ENCODE results near the gene COA8. TPM values are rescaled to one million over a fixed set of nuclear protein-coding genes. Genes with fewer than 3 reads are reported as not detected.

COA8 gene
- total RNA-seq, 1 donor from 2014 or later, result 17.2 TPM

GRCh38 chr14:103559766-103560165, 3.0 kb upstream of the COA8 start:
- no peaks in the 10 kb centered on the region for H3K9me3 ChIP-seq
- peaks cover 0 to 11% of the 10 kb centered on the region in 2 donors for H3K36me3 ChIP-seq
- H3K4me3 ChIP-seq, result no peak overlapping the region
- peaks cover 69% of the 10 kb centered on the region for H3K4me1 ChIP-seq
- TF ChIP-seq POLR2A (IDR thresholded peaks at IDR 0.05), result no peak
- TF ChIP-seq, protein P1, sequence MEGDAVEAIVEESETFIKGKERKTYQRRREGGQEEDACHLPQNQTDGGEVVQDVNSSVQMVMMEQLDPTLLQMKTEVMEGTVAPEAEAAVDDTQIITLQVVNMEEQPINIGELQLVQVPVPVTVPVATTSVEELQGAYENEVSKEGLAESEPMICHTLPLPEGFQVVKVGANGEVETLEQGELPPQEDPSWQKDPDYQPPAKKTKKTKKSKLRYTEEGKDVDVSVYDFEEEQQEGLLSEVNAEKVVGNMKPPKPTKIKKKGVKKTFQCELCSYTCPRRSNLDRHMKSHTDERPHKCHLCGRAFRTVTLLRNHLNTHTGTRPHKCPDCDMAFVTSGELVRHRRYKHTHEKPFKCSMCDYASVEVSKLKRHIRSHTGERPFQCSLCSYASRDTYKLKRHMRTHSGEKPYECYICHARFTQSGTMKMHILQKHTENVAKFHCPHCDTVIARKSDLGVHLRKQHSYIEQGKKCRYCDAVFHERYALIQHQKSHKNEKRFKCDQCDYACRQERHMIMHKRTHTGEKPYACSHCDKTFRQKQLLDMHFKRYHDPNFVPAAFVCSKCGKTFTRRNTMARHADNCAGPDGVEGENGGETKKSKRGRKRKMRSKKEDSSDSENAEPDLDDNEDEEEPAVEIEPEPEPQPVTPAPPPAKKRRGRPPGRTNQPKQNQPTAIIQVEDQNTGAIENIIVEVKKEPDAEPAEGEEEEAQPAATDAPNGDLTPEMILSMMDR (IDR thresholded peaks at IDR 0.05), result no peak
- no peak for TF ChIP-seq POLR2AphosphoS5 (IDR thresholded peaks at IDR 0.05; ENCODE audit: insufficient read depth in 1 of 2, low read depth in 1 of 2)
- DNase-seq (ENCODE audit: extremely low spot score in 2 of 2), result no peak
- no peaks in the 10 kb centered on the region for H3K27me3 ChIP-seq
- intact Hi-C loops (cut with DNase I), result no loop called here
- H3K27ac ChIP-seq, result no peak overlapping the region

DNA sequence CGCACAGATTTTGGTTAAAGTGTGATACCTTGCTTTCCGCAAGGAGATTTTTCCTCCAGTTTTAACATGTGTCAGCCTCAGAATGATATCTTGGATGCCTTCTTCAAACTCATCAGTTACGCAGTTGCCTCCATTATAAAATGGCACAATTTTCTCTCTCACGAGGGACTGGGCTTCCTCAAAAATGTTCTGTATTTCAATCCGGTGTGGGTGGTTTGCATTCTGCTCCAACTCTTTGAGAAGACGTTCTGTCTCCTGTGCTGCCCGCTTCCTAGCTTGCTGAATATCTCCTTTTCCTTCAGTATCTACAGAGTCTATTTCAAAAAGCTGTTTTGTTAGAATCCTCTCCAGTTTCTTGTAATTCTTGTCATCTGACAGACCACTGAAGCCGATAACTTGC, 2.1 kb upstream of the COA8 start:
- intact Hi-C loops (cut with DNase I), result no loop called here
- no peak for DNase-seq (ENCODE audit: extremely low spot score in 2 of 2)
- H3K4me1 ChIP-seq, result peaks cover 74% of the 10 kb centered on the region
- no peak overlapping the region for H3K27ac ChIP-seq
- H3K9me3 ChIP-seq, result no peaks in the 10 kb centered on the region
- H3K36me3 ChIP-seq, result peaks cover 0 to 11% of the 10 kb centered on the region in 2 donors
- no peaks in the 10 kb centered on the region for H3K27me3 ChIP-seq
- H3K4me3 ChIP-seq, result no peak overlapping the region
- no peak for TF ChIP-seq POLR2A (IDR thresholded peaks at IDR 0.05)
- TF ChIP-seq, protein P1 (IDR thresholded peaks at IDR 0.05), result no peak

GRCh38 chr14:103561381-103562178, 1.2 kb upstream of the COA8 start:
- H3K27ac ChIP-seq, result peak overlapping the region; percentile 94
- peaks cover 73% of the 10 kb centered on the region for H3K4me1 ChIP-seq
- peaks cover 0 to 11% of the 10 kb centered on the region in 2 donors for H3K36me3 ChIP-seq
- H3K9me3 ChIP-seq, result no peaks in the 10 kb centered on the region
- peak overlapping the region; percentile 88 to 91 for H3K4me3 ChIP-seq
- no peak for DNase-seq (ENCODE audit: extremely low spot score in 2 of 2)
- no peaks in the 10 kb centered on the region for H3K27me3 ChIP-seq
- intact Hi-C loops (cut with DNase I), result no loop called here
- no peak for TF ChIP-seq POLR2AphosphoS5 (IDR thresholded peaks at IDR 0.05; ENCODE audit: insufficient read depth in 1 of 2, low read depth in 1 of 2)
- TF ChIP-seq, protein P1 (IDR thresholded peaks at IDR 0.05), result no peak
- TF ChIP-seq POLR2A (IDR thresholded peaks at IDR 0.05), result no peak

- DNase-seq (ENCODE audit: extremely low spot score in 2 of 2), result no peak
- intact Hi-C loops (cut with DNase I), result no loop called here
- H3K4me1 ChIP-seq, result peaks cover 68% of the 10 kb centered on the region
- TF ChIP-seq POLR2A (IDR thresholded peaks at IDR 0.05), result no peak
- no peak for TF ChIP-seq POLR2AphosphoS5 (IDR thresholded peaks at IDR 0.05; ENCODE audit: insufficient read depth in 1 of 2, low read depth in 1 of 2)
- TF ChIP-seq, protein P1 (IDR thresholded peaks at IDR 0.05), result no peak
- peak overlapping the region; percentile 94 for H3K27ac ChIP-seq
- H3K27me3 ChIP-seq, result no peaks in the 10 kb centered on the region
- peaks cover 0 to 11% of the 10 kb centered on the region in 2 donors for H3K36me3 ChIP-seq
- no peaks in the 10 kb centered on the region for H3K9me3 ChIP-seq
- H3K4me3 ChIP-seq, result peak overlapping the region; percentile 88 to 91
These were observed 656 bp upstream of the COA8 start for GRCh38 chr14:103562179-103562428.

- intact Hi-C loops (cut with DNase I), result no loop called here
- H3K4me1 ChIP-seq, result peaks cover 66% of the 10 kb centered on the region
- peaks cover 0 to 11% of the 10 kb centered on the region in 2 donors for H3K36me3 ChIP-seq
- no peaks in the 10 kb centered on the region for H3K9me3 ChIP-seq
- H3K27ac ChIP-seq, result peak overlapping the region; percentile 94
- no peaks in the 10 kb centered on the region for H3K27me3 ChIP-seq
- TF ChIP-seq, protein P1 (IDR thresholded peaks at IDR 0.05), result no peak
- no peak for TF ChIP-seq POLR2A (IDR thresholded peaks at IDR 0.05)
- no peak for TF ChIP-seq POLR2AphosphoS5 (IDR thresholded peaks at IDR 0.05; ENCODE audit: insufficient read depth in 1 of 2, low read depth in 1 of 2)
- DNase-seq (ENCODE audit: extremely low spot score in 2 of 2), result no peak
- H3K4me3 ChIP-seq, result peak overlapping the region; percentile 88 to 91
These were observed 463 bp downstream of the COA8 start for GRCh38 chr14:103563226-103563620.

Measured in vagina (tissue), 2 donors.